Testis (tissue), 2 donors: Measurements from ENCODE around the gene SERTAD2.

Experiments
- POLR2A ChIP-seq: fragments of 450-650 bp; IDR thresholded peaks from one replicate; pipeline ENCODE4 v1.6.1; 2017; ENCODE audit warnings: antibody characterized with exemption, mild to moderate bottlenecking, moderate library complexity
- TF ChIP-seq, protein P1 (sequence below), 3 experiments: fragments of 450-650 bp in 2 of 3; fragments of 200-600 bp in 1 of 3; sonication (generic) in 1 of 3; IDR thresholded peaks; one replicate each; pipeline ENCODE4 v1.5.1; 2016 to 2019; ENCODE audit warnings: antibody characterized with exemption in 3 of 3, mild to moderate bottlenecking in 2 of 3, moderate library complexity in 1 of 3

DNA sequence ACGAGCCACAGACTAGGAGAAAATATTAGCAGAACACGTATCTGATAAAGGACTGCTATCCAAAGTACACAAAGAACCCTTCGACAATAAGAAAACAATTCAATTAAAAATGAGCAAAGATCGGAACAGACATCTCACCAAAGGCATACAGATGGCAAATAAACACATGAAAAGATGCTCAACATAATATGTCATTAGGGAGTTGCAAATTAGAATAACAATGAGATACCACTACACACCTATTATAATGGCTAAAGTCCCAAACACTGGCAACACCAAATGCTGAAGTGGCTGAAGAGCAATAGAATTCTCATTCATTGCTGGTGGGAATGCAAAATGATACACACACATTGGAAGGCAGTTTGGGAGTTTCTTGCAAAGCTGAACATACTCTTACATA, 33.1 kb downstream of the SERTAD2 start:
- TF ChIP-seq, protein P1, sequence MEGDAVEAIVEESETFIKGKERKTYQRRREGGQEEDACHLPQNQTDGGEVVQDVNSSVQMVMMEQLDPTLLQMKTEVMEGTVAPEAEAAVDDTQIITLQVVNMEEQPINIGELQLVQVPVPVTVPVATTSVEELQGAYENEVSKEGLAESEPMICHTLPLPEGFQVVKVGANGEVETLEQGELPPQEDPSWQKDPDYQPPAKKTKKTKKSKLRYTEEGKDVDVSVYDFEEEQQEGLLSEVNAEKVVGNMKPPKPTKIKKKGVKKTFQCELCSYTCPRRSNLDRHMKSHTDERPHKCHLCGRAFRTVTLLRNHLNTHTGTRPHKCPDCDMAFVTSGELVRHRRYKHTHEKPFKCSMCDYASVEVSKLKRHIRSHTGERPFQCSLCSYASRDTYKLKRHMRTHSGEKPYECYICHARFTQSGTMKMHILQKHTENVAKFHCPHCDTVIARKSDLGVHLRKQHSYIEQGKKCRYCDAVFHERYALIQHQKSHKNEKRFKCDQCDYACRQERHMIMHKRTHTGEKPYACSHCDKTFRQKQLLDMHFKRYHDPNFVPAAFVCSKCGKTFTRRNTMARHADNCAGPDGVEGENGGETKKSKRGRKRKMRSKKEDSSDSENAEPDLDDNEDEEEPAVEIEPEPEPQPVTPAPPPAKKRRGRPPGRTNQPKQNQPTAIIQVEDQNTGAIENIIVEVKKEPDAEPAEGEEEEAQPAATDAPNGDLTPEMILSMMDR (IDR thresholded peaks at IDR 0.05), result no peak
- no peak for TF ChIP-seq POLR2A
